IPS-NIHi7 (cell line): Measurements from ENCODE around the gene RABL2A.
"Not testable (repeated sequence)": the region's sequence is repeated elsewhere in the genome, so short reads cannot be mapped to it uniquely, and the experiment has no call there.

ENCODE experiments used
- DNase-seq: peaks from one replicate; pipeline ENCODE4 v3.0.0; 2012; ENCODE audit warnings: mixed read lengths; ENCODE audit errors: extremely low spot score

The RABL2A gene

DNA sequence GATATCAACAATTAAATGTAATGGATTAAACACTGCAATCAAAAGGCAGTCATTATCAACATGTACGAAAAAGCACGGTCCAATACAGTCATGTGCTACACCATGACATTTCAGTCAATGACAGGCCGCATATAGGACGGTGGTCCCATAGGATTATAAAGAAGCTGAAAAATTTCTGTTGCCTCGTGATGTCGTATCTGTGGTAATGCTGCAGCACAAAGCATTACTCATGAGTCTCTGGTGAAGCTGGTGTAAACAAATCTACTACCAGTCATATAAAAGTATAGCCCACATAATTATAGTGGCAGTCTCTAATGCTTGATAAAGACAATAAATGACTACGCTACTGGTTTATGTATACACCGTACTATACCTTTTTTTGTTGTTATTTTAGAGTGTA is 58.4 kb downstream of the RABL2A start:
- DNase-seq: no peak

DNA sequence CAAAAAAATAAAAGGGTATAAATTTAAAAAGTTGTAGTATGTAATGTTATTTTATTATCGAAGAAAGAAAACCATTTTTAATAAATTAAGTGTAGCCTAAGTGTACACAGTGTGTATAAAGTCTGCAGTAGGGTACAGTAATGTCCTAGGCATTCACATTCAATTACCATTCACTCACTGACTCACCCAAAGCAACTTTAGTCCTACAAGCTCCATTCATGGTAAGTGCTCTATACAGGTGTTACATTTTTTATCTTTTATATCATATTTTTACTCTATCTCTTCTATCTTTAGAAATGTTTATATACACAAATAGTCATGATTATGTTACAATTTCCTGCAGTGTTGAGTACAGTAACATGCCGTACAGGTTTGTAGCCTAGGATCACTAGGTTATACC is 59.5 kb downstream of the RABL2A start:
- DNase-seq: no peak

DNA sequence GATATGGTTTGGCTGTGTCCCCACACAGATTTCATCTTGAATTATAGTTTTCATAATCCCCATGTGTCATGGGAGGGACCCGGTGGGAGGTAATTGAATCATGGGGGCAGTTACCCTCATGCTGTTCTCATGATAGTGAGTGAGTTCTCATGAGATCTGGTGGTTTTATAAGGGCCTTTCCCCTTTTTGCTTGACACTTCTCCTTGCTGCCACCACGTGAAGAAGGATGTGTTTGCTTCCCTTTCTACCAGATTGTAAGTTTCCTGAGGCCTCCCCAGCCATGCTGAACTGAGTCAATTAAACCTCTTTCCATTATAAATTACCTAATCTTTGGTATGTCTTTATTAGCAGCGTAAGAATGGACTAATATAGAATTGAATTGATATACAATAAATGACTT is 63.8 kb downstream of the RABL2A start:
- DNase-seq: not testable (repeated sequence)
